GM18511 (cell line): ENCODE data around the gene PHLDA2.
A peak's percentile ranks its signal among the peaks of the same experiment; 100 is the strongest.
"Not testable (repeated sequence)": the region's sequence is repeated elsewhere in the genome, so short reads cannot be mapped to it uniquely, and the experiment has no call there.

ENCODE experiments used
- ATAC-seq: cut with Tn5 transposase; IDR thresholded peaks from one replicate; pipeline ENCODE4 v1.9.1; 2021; ENCODE audit warnings: mild to moderate bottlenecking, moderate library complexity; ENCODE audit not compliant: unreplicated experiment

The PHLDA2 gene

GRCh38 chr11:2945757-2946287, 16.6 kb upstream of the PHLDA2 start:
- ATAC-seq: no peak

- ATAC-seq: no peak
Measured at GRCh38 chr11:2945031-2945756, 16.0 kb upstream of the PHLDA2 start.

GRCh38 chr11:2944530-2944929, 15.3 kb upstream of the PHLDA2 start:
- no peak for ATAC-seq

GRCh38 chr11:2943711-2944118, 14.5 kb upstream of the PHLDA2 start:
- ATAC-seq: no peak

GRCh38 chr11:2942872-2943710, 13.9 kb upstream of the PHLDA2 start:
- ATAC-seq: no peak

GRCh38 chr11:2942447-2942846, 13.2 kb upstream of the PHLDA2 start:
- no peak for ATAC-seq

- ATAC-seq: no peak
Measured at GRCh38 chr11:2940921-2941821, 12.0 kb upstream of the PHLDA2 start.

GRCh38 chr11:2940147-2940920, 11.1 kb upstream of the PHLDA2 start:
- no peak for ATAC-seq

GRCh38 chr11:2938458-2939418, 9.5 kb upstream of the PHLDA2 start:
- not testable (repeated sequence) for ATAC-seq

GRCh38 chr11:2937641-2938457, 8.6 kb upstream of the PHLDA2 start:
- not testable (repeated sequence) for ATAC-seq

- no peak for ATAC-seq
Measured at GRCh38 chr11:2934611-2935239, 5.5 kb upstream of the PHLDA2 start.

GRCh38 chr11:2934021-2934550, 4.9 kb upstream of the PHLDA2 start:
- ATAC-seq: no peak

- ATAC-seq: peak; percentile 40
Measured at GRCh38 chr11:2933375-2934020, 4.3 kb upstream of the PHLDA2 start.

- ATAC-seq: no peak
Measured at GRCh38 chr11:2932850-2933251, 3.6 kb upstream of the PHLDA2 start.

- ATAC-seq: no peak
Measured at GRCh38 chr11:2931771-2932738, 2.8 kb upstream of the PHLDA2 start.

- no peak for ATAC-seq
Measured at GRCh38 chr11:2931420-2931746, 2.2 kb upstream of the PHLDA2 start.
